GM21447 (cell line): Measurements from ENCODE around the gene NHLRC2.

Experiments
- ATAC-seq: cut with Tn5 transposase; IDR thresholded peaks from one replicate; pipeline ENCODE4 v1.9.1; 2021; ENCODE audit not compliant: unreplicated experiment

The NHLRC2 gene

DNA sequence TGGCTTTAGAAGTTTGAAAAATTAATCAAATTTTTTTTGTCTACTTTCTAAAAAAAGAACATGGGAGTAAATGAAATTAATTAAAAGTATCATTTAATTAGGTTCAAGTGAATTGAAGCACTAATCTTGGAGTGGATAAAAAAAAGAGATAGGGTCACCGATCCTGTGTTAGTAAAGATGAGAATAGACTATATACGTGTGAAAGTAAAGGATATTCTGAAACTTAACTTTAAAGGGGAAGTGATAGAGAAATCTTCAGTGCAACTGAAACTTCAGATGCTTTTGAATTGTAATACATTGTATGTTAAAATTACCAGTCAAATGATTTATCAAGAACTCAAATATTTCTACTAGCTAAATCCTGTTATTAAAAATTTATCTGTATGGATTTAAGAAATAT, 4.8 kb downstream of the NHLRC2 start:
- ATAC-seq: peak; percentile 44

DNA sequence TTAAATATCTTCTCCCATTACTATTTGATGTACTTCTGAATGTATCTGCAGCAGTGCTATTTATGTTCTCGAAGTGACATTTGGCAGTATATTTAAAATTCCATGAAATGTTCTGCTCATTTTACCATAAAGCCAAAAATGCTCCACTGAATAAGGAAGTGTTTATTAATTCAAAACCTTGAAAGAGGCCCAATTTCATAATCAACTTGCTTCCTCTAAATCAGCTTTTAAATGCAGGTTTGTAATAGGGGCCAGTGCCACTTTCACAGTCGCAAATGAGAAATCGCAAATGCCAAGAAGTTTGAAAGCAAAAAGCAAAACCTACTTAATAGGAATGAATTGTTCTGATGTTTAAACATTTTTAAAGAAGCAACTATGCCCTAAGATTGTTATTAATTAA, 11.4 kb downstream of the NHLRC2 start:
- ATAC-seq: no peak

DNA sequence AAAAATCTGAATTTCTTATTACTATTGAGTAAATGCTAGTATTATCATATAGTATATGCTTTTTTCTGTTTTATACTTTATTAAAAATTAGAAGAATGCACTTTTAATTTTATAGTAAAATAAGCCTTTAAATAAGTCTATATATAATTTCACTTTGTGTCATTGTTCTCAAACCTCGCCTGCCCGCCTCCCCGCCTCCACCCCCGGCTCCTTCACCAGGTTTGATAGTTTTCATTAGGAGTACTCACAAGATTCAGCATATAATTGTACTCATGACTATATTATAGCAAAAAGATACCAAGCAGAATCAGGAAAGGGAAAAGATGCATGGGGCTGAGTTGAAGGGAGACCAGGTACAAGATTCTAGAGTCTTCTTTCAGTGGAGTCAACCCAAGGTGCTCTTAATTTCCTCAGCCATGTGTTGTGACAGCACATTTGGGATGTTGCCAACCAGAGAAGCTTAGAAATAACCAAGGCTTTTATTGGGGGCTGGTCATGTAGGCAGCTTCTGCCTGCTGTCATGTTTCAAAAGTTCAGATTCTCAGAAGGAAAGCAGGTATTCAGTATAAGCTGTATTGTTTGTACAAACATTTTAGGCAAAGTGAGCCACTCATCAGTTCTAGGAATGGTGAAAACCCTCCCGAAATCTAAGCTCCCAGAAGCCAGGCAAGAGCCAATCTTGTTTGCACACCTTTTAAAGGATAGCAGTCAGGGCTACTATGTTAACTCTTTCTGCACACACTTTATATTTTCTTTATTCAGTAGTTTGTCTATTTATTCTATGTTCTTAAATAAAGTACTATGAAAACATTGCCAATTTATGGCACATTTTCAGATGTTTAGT, 12.3 kb downstream of the NHLRC2 start:
- ATAC-seq: no peak

DNA sequence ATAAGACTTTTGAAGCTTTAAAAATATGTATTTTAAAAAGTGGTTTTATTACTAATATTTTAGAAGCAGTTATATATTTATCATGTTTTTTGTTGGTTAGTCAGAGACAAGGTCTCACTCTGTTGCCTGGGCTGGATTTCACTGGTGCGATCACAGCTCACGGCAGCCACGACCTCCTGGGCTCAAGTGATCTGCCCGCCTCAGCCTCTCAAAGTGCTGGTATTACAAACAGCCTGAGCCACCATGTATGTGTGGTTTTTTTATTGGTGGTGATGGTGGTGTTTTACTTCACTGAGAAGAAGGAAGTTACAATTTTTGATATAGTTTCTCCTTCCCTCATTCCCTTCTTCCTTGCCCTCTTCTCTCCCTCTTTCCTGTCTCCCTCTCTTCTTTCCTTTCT, 13.4 kb downstream of the NHLRC2 start:
- no peak for ATAC-seq

DNA sequence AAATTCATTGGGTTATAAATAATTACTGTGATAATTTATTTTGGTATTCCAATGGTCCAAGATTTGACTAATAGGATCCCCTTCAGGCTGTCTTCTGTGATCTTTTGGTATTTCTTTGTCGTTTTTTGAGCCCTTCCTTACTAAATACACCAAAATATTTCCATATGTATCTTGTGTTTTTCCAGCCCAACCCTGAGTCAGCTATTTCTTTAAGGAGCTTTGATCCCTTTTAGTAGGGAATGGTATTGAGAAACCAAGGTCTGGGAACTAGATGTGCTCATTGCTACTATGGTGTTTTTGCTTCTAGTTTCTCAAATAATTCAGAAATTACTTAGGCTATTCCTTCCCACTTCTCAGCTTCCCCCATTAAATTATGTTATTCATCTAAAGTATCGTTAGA, 15.3 kb downstream of the NHLRC2 start:
- no peak for ATAC-seq

DNA sequence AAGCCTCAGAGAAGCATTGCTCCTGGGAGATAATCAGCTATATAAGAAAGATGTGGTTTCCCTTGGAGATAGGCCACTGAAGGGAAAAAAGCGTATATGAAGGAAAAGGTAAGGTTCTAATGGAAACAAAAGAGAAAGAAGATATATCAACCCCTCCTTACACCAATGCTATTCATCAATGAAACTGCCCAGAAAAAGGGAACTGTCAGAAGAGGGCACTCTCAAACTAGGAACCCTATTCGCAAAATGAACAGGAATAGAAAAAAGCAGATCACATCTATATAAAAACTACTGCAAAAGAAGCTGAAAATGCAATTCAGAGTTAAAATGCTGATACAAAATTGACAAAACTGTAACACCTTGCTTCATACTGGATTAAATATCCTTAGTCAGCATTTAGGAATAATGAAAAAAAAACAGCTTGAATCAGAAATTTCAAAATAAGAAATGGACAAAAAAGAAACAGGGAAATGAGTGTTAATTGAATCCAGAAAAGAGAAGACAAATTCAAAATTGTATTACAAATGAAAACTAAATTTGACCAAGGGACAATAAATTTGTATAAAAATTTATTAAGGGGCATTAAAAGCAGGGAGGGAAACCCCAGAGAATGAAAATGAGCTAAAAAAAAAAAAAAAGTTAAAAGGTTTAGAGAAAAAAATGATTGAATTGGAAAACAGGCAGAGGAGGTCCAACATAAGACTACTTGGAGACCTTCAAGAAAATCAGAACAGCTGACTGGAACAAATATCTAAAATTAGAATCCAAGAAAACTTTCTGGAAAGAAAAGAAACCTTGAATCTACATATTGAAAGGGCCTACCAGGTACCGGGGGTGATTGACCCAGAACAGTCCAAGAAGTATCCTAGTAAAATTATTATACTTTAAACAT, 17.9 kb downstream of the NHLRC2 start:
- ATAC-seq: no peak

DNA sequence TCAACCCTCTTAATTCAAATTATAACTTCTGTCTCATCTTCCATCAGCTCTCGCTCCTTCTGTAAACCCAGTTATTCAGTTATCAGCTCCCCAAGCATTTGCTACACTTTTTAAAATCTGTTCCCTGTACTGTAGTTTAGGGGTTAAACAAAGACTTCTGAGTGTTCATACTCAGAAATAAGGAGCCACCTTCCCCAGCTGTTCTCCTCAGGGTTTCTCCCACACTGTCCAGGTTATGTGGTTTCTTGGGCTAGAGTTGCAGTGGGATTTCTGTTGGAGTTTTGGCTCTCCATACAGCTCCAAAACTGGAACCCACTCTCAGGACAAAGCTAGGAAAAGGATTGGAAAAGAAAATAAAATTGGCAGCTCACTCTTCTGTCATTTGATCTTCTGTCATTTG, 20.8 kb downstream of the NHLRC2 start:
- ATAC-seq: no peak

DNA sequence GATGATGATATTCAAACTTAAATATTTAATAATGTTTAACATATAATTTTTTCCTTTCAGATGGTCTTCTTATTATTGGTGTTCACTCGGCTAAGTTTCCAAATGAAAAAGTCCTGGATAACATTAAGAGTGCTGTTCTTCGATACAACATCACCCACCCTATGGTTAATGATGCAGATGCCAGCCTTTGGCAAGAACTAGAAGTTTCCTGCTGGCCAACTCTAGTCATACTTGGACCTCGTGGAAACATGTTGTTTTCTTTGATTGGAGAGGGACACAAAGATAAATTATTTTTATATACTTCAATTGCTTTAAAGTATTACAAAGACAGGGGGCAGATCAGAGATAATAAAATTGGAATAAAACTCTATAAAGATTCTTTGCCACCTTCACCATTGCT, 22.0 kb downstream of the NHLRC2 start:
- no peak for ATAC-seq

DNA sequence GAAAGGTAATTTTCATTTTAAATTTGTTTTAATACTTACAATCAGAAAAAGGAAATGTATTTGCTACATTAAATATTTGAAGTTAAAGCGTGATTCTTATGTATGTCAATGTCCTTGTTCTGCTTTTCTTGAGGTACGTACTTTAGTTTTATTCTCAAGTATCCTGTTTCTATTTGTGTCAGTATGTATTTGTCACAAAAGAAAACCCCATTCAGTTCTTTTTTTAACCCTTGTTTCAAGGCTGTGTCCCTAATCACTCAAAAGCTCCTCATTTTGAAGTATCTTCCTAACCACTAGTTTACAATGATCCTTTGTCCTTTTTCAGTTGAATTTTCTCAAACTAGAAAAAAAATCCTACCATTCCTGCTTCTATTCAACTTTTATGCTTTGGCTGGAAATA, 25.2 kb downstream of the NHLRC2 start:
- peak; percentile 86 for ATAC-seq

DNA sequence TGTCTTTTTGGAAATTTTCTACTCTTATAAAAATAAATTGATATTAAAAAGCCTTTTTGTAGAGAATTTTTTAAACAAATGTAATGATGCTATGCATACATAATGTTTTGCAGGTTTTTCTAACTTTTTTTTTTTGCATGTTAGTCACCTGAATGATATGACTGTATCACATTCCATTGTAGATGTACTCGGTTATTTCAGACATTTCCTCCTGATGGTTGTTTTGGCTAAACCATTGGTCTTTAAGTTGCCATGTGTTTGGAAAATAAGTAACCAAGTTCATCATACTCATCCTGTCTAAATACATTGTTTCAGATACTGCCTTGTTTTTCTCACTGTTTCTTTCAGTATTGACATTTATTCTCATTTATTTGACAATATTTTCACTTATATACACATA, 25.8 kb downstream of the NHLRC2 start:
- no peak for ATAC-seq

DNA sequence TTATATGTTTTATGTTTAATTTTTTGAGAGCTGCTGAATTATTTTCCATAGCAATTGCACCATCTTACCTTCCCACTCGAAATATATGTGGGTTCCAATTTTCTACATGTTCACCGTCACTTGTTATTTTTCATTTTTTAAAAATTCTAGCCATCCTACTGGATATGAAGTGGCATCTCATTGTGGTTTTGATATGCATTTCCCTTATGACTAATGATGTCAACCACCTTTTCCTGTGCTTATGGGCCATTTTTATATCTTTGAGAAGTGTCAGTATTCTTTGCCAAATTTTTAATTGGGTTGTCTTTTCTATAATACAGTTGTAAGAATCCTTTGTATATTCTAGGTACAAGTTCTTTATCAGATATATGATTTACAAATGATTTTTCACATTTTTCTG, 27.8 kb downstream of the NHLRC2 start:
- no peak for ATAC-seq

DNA sequence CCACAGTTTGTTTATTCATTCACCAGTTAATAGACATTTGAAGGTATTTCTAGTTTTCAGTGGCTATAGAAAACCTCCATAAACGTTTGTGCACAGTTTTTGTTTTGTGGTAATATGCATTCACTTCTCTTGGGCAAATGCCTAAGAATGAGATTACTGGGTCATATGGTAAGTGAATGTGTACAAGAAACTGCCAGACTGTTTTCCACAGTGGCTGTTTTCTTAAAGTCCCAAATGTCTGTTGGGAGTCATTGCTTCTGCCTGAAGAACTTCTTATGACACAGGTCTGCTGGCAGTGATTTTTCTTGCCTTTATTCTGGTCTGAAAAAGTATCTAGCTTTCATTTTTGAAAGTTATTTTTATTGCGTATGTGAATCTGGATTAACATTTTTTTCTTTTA, 35.5 kb downstream of the NHLRC2 start:
- no peak for ATAC-seq

DNA sequence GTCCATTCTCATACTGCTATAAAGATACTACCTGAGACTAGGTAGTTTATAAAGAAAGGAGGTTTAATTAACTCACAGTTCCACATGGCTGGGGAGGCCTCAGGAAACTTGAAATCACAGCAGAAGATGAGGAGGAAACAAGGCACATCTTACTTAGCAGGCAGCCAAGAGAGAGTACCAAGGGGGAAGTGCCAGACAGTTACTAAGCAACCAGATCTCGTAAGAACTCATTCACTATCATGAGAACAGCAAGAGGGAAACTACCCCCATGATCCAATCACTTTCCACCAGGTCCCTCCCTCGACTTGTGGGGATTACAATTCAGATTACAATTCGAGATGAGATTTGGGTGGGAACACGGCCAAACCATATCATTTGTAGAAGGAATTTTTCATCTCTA, 36.3 kb downstream of the NHLRC2 start:
- ATAC-seq: no peak

DNA sequence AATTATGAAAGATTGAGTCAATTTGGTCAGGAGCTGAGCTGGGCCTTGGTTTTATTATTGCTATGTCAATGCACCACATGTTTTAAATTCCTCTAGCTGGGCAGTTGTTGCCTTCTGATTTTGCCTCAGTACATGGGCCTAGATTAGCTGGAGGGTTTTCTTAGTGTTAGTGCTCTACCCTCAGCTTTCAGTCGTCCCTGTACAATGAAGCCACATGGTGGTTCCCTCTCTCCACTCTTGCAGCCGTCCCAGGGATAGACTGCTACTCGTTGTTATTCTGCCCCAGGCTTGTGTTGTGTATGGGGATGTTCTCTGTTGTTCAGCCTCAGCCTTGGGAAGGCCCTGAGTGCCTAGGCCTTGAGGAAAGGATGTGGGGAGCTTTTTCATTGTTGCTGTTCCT, 37.0 kb downstream of the NHLRC2 start:
- no peak for ATAC-seq

DNA sequence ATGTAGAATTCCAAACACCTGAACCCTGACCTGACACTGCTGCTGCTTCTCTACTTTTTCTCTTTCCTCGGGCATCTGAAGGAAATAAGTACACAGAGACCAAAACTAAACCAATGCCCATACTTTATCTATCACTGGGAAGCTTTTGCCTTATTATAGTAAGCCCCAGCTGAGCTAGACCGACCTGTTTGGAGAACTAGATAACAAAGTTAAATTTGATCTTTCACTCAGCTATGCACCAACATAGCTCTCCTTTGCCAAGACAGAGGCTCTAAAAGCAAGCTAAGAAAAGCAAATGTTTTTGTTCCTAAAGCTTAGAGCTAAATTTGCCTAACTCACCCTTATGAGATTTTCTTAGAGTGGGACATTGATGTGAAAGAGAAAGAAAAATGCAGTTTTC, 39.1 kb downstream of the NHLRC2 start:
- ATAC-seq: no peak

DNA sequence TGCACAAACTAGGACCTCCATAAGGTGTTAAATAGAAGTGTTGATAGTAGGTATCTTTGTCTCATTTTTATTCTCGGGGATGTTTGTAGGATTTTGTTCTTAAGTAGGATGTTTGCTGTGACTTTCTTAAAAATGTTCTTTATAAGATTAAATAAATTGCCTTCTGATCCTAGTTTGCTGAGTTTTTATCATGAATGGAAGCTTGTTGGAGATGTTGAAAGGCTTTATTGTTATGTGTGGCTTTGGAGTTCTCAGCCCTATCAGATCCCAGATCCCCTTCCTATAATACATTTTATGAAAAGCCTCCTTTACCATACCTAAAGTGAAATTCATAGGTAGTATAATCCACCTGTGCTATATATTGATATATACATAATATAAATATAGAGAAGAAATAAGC, 40.1 kb downstream of the NHLRC2 start:
- no peak for ATAC-seq

DNA sequence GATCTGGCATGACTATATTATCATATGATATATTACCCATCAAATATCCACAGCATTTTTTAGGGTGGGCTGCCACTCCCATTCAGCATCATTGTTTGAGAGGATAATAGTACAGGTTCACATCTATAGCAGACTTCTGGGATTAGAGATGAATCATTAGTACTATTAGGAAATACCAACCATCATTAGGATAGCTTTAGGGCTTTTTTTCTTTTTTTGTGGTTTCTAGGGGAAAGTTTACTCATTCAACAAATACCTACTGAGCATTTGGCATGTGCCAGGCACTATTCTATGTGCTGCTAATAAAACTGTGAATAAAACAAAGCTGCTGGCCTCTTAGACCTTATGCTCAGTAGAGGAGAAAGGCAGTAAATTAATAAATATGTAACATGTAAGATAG, 40.6 kb downstream of the NHLRC2 start:
- no peak for ATAC-seq

DNA sequence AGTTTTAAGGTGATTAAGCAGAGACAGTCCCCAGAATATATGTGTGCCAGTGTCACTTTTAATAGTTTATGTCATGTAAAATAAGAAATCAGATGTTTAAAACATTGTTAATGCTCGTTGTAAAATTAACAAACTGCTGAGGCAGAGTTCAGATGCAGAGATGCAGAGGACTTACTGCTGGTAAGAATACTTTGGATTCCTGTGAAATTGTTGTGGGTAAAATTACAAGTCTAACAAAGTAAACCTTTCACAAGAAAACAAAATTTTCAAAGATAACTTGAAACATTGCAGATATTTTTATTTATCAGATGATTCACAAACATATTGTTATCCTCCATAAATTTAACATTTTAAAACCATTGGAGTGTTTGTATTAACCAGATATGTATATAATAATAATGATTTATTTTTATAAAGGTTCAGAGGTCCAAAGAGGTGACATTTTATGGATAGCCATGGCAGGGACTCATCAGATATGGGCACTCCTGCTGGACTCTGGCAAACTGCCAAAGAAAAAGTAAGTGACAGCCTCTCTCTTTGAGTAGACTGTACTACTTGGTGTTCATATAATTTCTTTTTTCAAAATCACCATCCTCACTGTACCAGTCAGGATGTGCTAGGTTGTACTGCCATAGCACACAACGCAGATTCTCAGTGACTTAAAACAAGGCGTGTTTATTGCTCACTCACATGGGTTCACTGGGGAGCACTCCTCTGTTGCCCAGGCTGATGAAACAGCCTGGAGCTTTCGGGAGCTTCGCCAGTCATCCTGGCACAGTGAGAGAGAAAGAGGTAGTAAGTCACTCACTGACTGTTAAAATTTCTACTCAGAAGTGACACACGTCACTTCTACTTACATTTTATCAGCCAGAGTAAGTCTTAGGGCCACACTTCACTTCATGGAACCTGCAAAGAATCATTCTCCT, 43.5 kb downstream of the NHLRC2 start:
- no peak for ATAC-seq

DNA sequence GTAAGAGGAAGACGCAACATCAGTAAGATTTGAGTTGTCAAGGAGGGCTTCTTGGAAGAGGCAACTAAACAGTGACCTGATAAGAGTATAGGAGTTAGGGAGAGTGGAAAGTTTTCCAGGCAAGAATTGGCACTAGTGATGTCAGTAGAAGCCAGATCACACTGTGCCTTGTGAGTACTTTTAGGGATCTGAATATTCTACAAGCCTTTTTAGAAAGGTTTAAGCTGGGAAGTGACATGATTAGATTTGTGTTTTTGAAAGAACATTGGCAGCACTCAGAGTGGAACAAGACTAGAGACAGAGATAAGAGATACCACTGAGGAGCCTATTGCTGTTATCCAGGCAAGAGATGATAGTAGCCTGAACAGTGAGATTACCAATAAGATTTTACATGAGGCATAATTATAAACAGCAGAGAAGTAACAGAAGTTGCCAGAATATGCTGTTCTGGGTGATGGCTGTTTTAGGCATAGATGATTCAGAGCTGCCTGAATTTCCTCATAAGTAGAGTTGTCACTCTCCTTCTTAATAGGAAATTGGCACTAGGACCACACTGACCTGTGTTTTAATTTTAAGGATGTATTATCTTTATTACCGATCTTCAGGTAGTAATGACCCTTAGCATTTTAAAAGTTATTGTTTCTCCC, 45.6 kb downstream of the NHLRC2 start:
- ATAC-seq: no peak

DNA sequence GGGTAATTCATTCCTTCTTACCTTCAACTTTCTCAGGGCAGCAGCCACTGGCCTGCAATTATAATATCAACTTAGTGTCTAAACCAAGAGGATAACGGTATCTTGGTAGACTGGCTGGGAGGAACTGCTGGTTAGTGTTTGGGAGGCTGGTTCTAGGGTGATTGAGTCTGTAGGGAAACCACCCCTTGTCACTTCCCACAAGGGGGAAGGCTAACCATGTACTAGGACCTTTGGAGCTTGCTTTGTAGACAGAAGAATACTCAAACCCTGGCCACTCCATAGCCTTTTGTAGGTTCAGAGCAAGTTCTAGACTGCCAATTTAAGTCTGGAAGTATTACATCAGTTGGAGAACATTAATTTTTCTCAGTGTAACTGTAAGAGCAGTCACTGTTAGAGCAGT, 51.3 kb downstream of the NHLRC2 start:
- no peak for ATAC-seq

DNA sequence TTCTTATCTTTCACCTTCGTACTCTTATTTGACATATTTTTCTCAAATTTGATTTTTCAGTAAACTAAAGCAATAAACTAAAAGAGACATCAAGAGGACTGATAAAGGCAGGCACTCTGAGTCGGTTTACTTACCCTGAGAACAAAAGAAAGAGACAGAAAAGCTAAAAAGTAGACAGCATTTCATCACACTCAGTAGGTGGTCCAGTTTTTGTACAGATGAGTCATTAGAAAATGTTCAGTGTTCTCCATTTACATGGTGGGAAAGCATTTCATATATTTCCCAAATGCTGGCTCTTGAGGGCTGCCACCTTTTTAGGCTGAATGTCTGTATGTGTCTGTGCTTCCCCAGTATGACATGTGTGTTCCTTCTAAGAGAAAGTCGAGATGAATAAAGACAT, 52.7 kb downstream of the NHLRC2 start:
- ATAC-seq: no peak
